Stimulated activated CD8-positive, alpha-beta memory T cell treated with anti-CD3 and anti-CD28 coated beads, Interleukin-12 subunit alpha, Interleukin-12 subunit beta, amount 100 ng/mL, for 24 hours (primary cell): ENCODE results near the gene TBX10.
"Not testable (repeated sequence)": the region's sequence is repeated elsewhere in the genome, so short reads cannot be mapped to it uniquely, and the experiment has no call there.

ENCODE experiments used
- DNase-seq: peaks from one replicate; pipeline ENCODE4 v3.0.0-alpha.2; 2020; ENCODE audit errors: extremely low read depth

The TBX10 gene

DNA sequence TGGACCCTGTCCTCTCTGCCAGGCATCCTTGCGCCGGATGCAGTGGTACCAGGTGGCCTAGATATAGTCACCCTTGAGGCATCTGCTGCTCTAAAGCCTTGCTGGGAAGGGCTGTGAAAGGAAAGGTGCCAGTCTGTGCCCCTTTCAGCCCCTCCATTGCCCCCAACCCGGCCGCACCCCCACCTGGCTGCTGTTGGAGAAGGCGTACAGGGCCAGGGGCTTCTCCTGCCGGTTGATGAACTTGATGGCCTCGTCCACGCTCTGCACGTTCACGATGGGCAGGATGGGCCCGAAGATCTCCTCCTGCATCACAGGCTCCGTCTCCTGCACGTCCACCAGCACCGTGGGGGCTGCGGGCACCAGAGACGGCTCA, 24.6 kb upstream of the TBX10 start:
- DNase-seq = no peak

DNA sequence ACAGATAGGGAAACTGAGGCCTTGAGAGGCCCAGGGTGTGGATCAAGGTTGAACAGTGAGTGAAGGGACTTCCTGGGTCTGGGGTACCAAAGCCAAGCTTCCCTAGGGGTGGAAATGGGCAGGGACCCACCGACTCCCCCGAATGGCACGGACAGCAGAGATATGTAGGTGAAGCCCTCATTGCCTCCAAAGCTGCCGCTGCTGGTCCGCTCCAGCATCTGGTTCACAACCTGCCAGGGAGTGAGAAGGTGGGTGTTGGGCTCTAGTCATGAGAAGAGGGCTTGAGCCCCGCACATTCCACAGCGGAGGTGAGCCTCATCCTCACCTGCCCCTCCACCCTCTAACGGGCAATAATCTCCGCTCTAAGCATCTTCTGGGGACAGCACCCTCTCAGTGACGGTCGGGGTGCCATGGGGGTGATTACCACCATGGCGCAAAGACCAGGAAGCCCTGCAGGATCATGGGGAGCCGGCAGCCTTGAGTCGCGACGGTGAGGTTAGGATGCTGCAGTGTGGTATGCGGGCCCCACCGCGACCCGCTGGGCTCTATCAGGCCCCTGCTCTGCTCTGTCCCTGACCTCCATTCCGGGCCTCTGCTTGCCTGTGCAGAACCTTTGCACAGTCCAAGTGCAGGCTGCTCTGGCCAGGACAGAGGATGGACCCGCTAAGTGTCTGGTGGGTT, 24.1 kb upstream of the TBX10 start:
- DNase-seq = no peak

- no peak for DNase-seq
Measured at GRCh38 chr11:67662835-67663531, 23.4 kb upstream of the TBX10 start.

GRCh38 chr11:67662142-67662834, 22.7 kb upstream of the TBX10 start:
- DNase-seq = no peak

GRCh38 chr11:67660752-67661151, 21.2 kb upstream of the TBX10 start:
- not testable (repeated sequence) for DNase-seq

GRCh38 chr11:67659651-67660165, 20.1 kb upstream of the TBX10 start:
- not testable (repeated sequence) for DNase-seq

GRCh38 chr11:67657300-67657699, 17.7 kb upstream of the TBX10 start:
- DNase-seq = no peak

DNA sequence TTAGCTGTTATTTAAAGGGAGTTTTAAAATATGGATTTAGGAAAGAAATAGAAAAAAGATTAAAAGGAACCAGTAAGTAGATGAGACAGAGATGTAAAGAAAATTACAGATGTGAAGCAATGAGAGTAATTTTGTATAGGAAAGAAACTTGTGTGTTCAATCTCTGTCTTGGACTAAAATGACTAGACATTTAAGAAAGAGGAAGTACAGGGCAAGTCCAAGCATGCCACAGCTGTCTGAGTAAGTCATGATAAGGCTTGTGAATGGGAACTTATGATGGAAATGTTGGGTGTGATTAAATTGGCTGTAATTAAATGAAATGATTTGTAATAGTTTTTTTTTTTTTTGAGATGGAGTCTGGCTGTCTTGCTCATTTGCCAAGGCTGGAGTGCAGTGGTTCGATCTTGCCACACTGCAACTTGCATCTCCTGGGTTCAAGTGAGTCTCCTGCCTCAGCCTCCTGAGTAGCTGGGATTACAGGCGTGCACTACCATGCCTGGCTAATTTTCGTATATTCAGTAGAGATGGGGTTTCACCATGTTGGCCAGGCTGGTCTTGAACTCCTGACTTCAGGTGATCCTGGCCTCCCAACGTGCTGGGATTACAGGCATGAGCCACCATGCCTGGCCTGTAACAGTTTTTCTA, 16.8 kb upstream of the TBX10 start:
- no peak for DNase-seq

GRCh38 chr11:67654225-67654624, 14.7 kb upstream of the TBX10 start:
- DNase-seq = no peak

DNA sequence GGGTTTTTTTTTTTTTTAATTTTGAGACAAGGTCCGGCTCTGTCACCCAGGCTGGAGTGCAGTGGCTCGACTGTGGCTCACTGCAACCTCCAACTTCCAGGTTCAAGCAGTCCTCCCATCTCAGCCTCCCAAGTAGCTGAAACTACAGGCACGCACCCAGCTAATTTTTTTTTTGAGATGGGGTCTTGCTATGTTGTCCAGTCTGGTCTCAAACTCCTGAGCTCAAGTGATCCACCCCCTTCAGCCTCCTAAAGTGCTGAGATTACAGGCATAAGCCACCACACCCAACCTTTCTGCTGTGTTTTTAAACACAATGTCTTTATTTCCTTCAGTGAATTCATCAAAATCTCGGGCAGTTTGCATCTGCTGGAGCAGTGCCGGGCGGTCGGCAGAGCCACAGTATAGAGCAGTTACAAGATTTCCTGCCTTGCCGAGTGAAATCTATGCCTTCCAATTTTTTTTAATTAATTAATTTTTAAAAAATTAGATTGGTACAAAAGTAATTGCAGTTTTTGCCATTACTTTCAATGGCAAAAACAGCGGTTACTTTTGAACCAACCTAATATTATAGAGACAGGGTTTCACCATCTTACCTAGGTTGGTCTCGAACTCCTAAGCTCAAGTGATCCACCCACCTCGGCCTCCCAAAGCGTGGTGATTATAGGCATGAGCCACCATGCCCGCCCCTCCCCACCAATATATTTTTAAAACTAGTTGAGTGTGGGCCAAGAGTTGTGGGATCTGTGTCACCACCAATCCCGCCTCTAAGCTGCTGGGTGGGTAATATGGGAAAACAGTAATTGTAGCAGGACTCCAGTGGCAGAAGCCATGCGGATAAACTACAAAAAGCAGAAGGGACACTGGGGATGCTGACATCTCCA, 13.6 kb upstream of the TBX10 start:
- DNase-seq = no peak

GRCh38 chr11:67651976-67652781, 12.6 kb upstream of the TBX10 start:
- no peak for DNase-seq

- DNase-seq = no peak
Measured at GRCh38 chr11:67649634-67650510, 10.3 kb upstream of the TBX10 start.

GRCh38 chr11:67648796-67649613, 9.4 kb upstream of the TBX10 start:
- no peak for DNase-seq

- DNase-seq = no peak
Measured at GRCh38 chr11:67648140-67648795, 8.7 kb upstream of the TBX10 start.

DNA sequence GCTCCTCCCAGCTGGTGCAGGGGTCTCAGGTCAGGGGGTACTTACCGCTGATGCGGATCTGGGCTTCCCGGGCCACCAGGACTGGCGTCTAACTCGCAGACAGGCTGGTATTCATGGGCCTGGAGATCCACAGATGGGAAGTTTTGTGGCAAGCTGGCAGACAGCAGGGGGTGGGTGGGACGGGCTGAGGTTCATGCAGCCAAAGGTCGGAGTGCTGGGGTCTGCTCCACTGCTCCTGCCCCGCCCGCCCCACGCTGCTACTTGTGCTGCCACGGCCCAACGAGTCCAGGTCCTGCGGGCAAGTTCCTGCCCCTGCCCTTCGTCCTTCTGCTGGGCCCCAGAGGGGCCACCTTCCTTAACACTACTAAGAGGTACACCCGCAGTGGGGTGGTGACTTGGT, 7.9 kb upstream of the TBX10 start:
- DNase-seq = no peak

GRCh38 chr11:67646535-67647336, 7.2 kb upstream of the TBX10 start:
- no peak for DNase-seq
